Heart right ventricle (tissue), 16 donors: ENCODE measurements around the gene CACNG3. TPM values are rescaled to one million over a fixed set of nuclear protein-coding genes. Genes with fewer than 3 reads are reported as not detected.

Experiments
- ATAC-seq, 8 donors: fragments of 200-7000 bp; cut with Tn5 transposase; one replicate each; pipeline ENCODE4 v1.9.1; 2020; ENCODE audit warnings: mild to moderate bottlenecking in 8 of 8, moderate library complexity in 8 of 8, moderate number of reproducible peaks in 1 of 8
- DNase-seq, 2 donors: peaks; one replicate each; pipeline ENCODE4 v3.0.0-alpha.2; 2020
- H3K27ac ChIP-seq, 10 donors: fragments of 200-600 bp; sonication (generic) in 2 of 10; one replicate each; pipeline versions ENCODE4 v1.5.0 to v1.8.0; 2020 to 2022; ENCODE audit warnings: mild to moderate bottlenecking in 3 of 10
- H3K27me3 ChIP-seq, 7 donors: fragments of 200-600 bp; one replicate each; pipeline ENCODE4 v1.8.0; 2021 to 2022; ENCODE audit warnings: mild to moderate bottlenecking in 2 of 7
- H3K36me3 ChIP-seq, 9 donors: fragments of 200-600 bp; sonication (generic) in 1 of 9; one replicate each; pipeline versions ENCODE4 v1.5.0 to v1.8.0; 2020 to 2022; ENCODE audit warnings: mild to moderate bottlenecking in 2 of 9
- H3K4me1 ChIP-seq, 9 donors: fragments of 200-600 bp; sonication (generic) in 1 of 9; one replicate each; pipeline versions ENCODE4 v1.5.0 to v1.8.0; 2020 to 2022; ENCODE audit warnings: mild to moderate bottlenecking in 4 of 9
- H3K4me3 ChIP-seq, 10 donors: fragments of 200-600 bp; sonication (generic) in 2 of 10; one replicate each; pipeline versions ENCODE4 v1.5.0 to v1.8.0; 2020 to 2022; ENCODE audit warnings: mild to moderate bottlenecking in 7 of 10, moderate library complexity in 2 of 10
- H3K9me3 ChIP-seq, 11 donors: fragments of 200-600 bp in 10 of 11; sonication (generic) in 2 of 11; one replicate each; pipeline versions ENCODE4 v1.5.0 to v1.8.0; 2013 to 2022; ENCODE audit warnings: mild to moderate bottlenecking in 2 of 11, control low read depth in 1 of 11, moderate library complexity in 1 of 11
- WGBS, 2 donors: extraction: QIAGEN DNeasy Blood & Tissue Kit; methylation state at CpG; one replicate each; pipeline ENCODE4 v1.1.7; 2013; ENCODE audit warnings: inconsistent platforms in 1 of 2; 5-methylcytosine and 5-hydroxymethylcytosine counted together
- intact Hi-C, 10 donors: fragments of 100-400 bp; cut with DNase I; formaldehyde crosslinking; loops; one replicate each; pipeline versions ENCODE4 v1.11.1 to v1.14.2; 2022
- polyA plus RNA-seq, 2 donors: library from polyadenylated mRNA; stranded (reverse); fragments of 200-250 nt; gene quantifications; one replicate each; pipeline ENCODE4 v1.2.3, GENCODE V29; 2013
- total RNA-seq, 10 donors: library from RNA; stranded (reverse); fragmentation: NEBNext Ultra II Directional in 3 of 10; extraction: Animal tissue kit (Norgen Biotek cat#: 25700) in 3 of 10; gene quantifications; one replicate each; pipeline versions ENCODE4 v1.2.1 to v1.2.4, GENCODE V29; 2021 to 2023
- TF ChIP-seq, protein P1 (sequence below), 9 donors: fragments of 200-600 bp; sonication (generic) in 2 of 9; IDR thresholded peaks; one replicate each; pipeline versions ENCODE4 v1.5.0 to v1.8.0; 2021 to 2022; ENCODE audit warnings: antibody characterized with exemption in 9 of 9, mild to moderate bottlenecking in 5 of 9, moderate library complexity in 1 of 9
- donor health status: Arrhythmogenic right ventricular cardiomyopathy.
- donor health status: ischemic (EF 13 %, LVEDD 7.1; RV severe dilation, severe dysfunction).
- donor health status: healthy with polysubstance abuse.
- donor health status: DM: no; HTN: yes; CAD: no.
- donor health status: DM: no; HTN: no; CAD: no.
- donor health status: ischemic (EF 25% LVEDD 6.9; RV normal size, moderate dysfunction).
- donor health status: ischemic (EF 25% LVEDD 5.7; RV mildly dilated, moderate dysfunction).
- donor health status: healthy.
- donor health status: DM: yes; HTN: yes; CAD: no.
- donor health status: Ischemic cardiomyopathy.
- donor health status: ischemic (EF 35%, LVEDD 5.7; RV mildly dilated, moderate dysfunction).
- donor health status: nonischemic (EF 11% LVEDD 7.7; RV severe dilation, severe dysfunction).
- donor health status: DM: yes; HTN: yes; CAD: no.
- donor health status: PGD.
- donor health status: ischemic (EF 29% LVEDD 5.4; RV normal size, mild dysfunction).
- donor health status: nonischemic (EF 23%, LVEDD 6.1; RV moderate dilation, normal function).

The CACNG3 gene
- total and polyA plus RNA-seq, 12 donors = not detected

DNA sequence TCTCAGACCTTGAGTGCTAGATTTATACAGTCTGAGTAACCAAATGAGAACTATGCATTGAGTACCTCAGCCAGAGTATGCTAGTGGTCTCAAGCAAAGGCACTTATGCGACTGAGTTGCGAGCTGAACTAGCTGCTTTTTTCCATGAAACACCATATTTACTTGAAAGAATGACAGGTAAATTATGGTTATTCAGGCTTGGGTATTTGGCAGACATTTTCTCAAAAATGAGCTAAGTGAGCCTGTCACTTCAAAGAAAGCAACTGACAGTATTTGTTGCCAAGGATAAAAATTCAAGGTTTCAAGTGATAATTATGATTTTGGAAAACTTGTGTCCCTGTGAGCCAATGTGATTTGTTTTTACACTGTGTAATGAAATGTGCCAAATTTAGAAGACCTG, 19.3 kb downstream of the CACNG3 start:
- intact Hi-C loops = no loop called here
- WGBS, 2 donors = 95 to 97% methylated on average over 2 of the region's 2 CpGs
- Histone ChIP-seq H3K4me1 (peaks cover 0 to 3% (median 0%) of the 10 kb centered on the region in 9 donors), H3K27ac (no peak overlapping the region), H3K36me3 (no peaks in the 10 kb centered on the region), H3K9me3 (peaks cover 0 to 5% (median 0%) of the 10 kb centered on the region in 11 donors), H3K4me3 (no peak overlapping the region), H3K27me3 (peaks cover 0 to 27% (median 14%) of the 10 kb centered on the region in 7 donors)
- ATAC-seq = no peak
- TF ChIP-seq, protein P1, sequence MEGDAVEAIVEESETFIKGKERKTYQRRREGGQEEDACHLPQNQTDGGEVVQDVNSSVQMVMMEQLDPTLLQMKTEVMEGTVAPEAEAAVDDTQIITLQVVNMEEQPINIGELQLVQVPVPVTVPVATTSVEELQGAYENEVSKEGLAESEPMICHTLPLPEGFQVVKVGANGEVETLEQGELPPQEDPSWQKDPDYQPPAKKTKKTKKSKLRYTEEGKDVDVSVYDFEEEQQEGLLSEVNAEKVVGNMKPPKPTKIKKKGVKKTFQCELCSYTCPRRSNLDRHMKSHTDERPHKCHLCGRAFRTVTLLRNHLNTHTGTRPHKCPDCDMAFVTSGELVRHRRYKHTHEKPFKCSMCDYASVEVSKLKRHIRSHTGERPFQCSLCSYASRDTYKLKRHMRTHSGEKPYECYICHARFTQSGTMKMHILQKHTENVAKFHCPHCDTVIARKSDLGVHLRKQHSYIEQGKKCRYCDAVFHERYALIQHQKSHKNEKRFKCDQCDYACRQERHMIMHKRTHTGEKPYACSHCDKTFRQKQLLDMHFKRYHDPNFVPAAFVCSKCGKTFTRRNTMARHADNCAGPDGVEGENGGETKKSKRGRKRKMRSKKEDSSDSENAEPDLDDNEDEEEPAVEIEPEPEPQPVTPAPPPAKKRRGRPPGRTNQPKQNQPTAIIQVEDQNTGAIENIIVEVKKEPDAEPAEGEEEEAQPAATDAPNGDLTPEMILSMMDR (IDR thresholded peaks at IDR 0.05) = no peak
- no peak for DNase-seq

DNA sequence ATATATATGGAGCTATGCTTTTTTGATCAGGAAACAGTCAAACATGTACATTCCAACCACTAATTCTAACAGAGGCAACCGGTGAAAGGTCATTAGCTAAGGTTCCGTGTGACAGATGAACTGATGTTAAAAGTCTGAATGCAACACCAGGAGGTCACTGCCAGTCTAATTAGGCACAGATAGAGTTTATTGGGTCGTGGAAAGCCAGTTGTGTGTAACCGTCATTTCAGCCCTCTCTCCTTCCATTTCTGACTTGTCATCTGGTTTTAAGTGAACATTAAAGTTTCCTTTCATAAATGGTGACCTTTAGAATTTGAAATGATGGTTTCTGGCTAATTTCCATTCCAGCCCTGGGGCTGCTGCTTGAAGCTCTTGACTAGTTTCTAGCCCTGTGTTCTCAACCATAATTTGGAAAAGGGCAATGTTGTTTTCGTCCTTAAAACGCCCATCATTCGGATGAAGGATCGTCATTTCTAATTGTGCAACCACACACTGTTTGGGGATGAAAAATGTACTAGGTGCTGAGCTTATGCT, 23.9 kb downstream of the CACNG3 start:
- H3K4me1 ChIP-seq = no peaks in the 10 kb centered on the region
- TF ChIP-seq, protein P1 (IDR thresholded peaks at IDR 0.05) = no peak
- no peak overlapping the region for H3K4me3 ChIP-seq
- H3K36me3 ChIP-seq = no peaks in the 10 kb centered on the region
- peaks cover 0 to 5% (median 0%) of the 10 kb centered on the region in 11 donors for H3K9me3 ChIP-seq
- no peak for DNase-seq
- 69 to 71% methylated on average over 8 of the region's 8 CpGs for WGBS, 2 donors
- H3K27ac ChIP-seq = no peak overlapping the region
- intact Hi-C loops = no loop called here
- H3K27me3 ChIP-seq = peaks cover 0 to 15% (median 7%) of the 10 kb centered on the region in 7 donors
- no peak for ATAC-seq

DNA sequence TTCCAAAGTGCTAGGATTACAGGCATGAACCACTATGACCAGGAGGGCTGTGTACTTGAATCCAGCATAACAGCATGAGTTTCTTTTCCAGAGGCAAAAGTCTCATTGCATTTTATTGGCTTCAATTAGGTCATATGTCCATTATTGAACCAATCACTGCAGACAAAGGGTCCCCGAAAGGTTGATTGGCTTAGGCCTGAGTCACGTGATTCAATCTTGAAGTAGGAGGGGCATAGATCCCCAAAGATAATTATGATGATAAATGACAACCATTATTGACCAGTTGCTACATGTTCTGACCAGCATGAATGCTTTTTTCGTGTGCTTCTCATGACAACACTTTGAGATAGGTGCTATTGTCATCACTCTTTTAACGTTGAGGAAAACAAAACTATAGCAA, 25.3 kb downstream of the CACNG3 start:
- 67 to 72% methylated on average over 4 of the region's 4 CpGs for WGBS, 2 donors
- H3K27ac ChIP-seq = no peak overlapping the region
- peaks cover 0 to 17% (median 6%) of the 10 kb centered on the region in 7 donors for H3K27me3 ChIP-seq
- no peak for DNase-seq
- no peaks in the 10 kb centered on the region for H3K36me3 ChIP-seq
- no peaks in the 10 kb centered on the region for H3K9me3 ChIP-seq
- no peak for ATAC-seq
- no peak overlapping the region for H3K4me3 ChIP-seq
- TF ChIP-seq, protein P1 (IDR thresholded peaks at IDR 0.05) = no peak
- intact Hi-C loops = no loop called here
- H3K4me1 ChIP-seq = no peaks in the 10 kb centered on the region

DNA sequence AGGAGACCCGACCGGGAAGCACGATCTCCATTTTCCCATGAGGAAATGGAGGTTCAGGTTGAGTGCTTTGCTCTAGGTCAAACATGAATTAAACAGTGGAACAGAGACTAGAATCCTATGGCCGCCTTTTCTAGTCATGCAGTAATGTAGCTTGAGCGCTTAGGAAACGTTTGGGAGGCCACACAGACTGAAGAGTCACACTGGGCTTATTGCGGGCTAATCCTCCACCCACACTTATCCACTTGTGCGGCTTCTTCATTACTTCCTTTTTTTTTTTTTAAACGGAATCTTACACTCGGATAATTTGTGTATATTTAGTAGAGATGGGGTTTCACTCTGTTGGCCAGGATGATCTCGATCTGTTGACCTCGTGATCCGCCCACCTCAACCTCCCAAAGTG, 26.0 kb downstream of the CACNG3 start:
- Histone ChIP-seq H3K27me3 (peaks cover 0 to 20% (median 0%) of the 10 kb centered on the region in 7 donors), H3K4me3 (no peak overlapping the region), H3K4me1 (no peaks in the 10 kb centered on the region), H3K36me3 (no peaks in the 10 kb centered on the region), H3K27ac (no peak overlapping the region), H3K9me3 (no peaks in the 10 kb centered on the region)
- WGBS, 2 donors = 84% methylated on average over 13 of the region's 13 CpGs
- no peak for ATAC-seq
- intact Hi-C loops = no loop called here
- no peak for DNase-seq
- TF ChIP-seq, protein P1 (IDR thresholded peaks at IDR 0.05) = no peak
